Activated CD4-positive, alpha-beta T cell treated with anti-CD3 and anti-CD28 coated beads, Interleukin-2, amount 50 U/mL, for 1 hour (primary cell): ENCODE measurements around the gene CD300LF.

Experiments used
- DNase-seq: peaks from one replicate; pipeline ENCODE4 v3.0.0-alpha.2; 2020

Gene CD300LF

GRCh38 chr17:74745548-74746177 lies 32.9 kb upstream of the CD300LF start:
- DNase-seq, result no peak

- DNase-seq, result peak; percentile 82
Measured at GRCh38 chr17:74744714-74745547, 32.2 kb upstream of the CD300LF start.

GRCh38 chr17:74744349-74744713 lies 31.6 kb upstream of the CD300LF start:
- DNase-seq, result no peak

GRCh38 chr17:74743755-74744154 lies 31.0 kb upstream of the CD300LF start:
- DNase-seq, result no peak

- no peak for DNase-seq
Measured at GRCh38 chr17:74742978-74743545, 30.3 kb upstream of the CD300LF start.

- no peak for DNase-seq
Measured at GRCh38 chr17:74742153-74742515, 29.4 kb upstream of the CD300LF start.

- DNase-seq, result no peak
Measured at GRCh38 chr17:74740641-74741387, 28.1 kb upstream of the CD300LF start.

- DNase-seq, result no peak
Measured at GRCh38 chr17:74740173-74740572, 27.4 kb upstream of the CD300LF start.

- DNase-seq, result no peak
Measured at GRCh38 chr17:74739227-74739831, 26.6 kb upstream of the CD300LF start.

GRCh38 chr17:74738051-74738996 lies 25.6 kb upstream of the CD300LF start:
- peak; percentile 62 for DNase-seq

- peak; percentile 56 for DNase-seq
Measured at GRCh38 chr17:74737299-74738050, 24.8 kb upstream of the CD300LF start.

GRCh38 chr17:74736513-74737298 lies 24.0 kb upstream of the CD300LF start, which contains the start of gene RAB37:
RAB37 (plus strand) TSS chr17:74737256; CDS start chr17:74737273, 17 bp downstream.
- peak; percentile 44 for DNase-seq

- no peak for DNase-seq
Measured at GRCh38 chr17:74734256-74734655, 21.5 kb upstream of the CD300LF start.

GRCh38 chr17:74733365-74734122 lies 20.8 kb upstream of the CD300LF start:
- DNase-seq, result no peak

GRCh38 chr17:74732042-74732867 lies 19.5 kb upstream of the CD300LF start:
- DNase-seq, result no peak

GRCh38 chr17:74731347-74731605 lies 18.6 kb upstream of the CD300LF start:
- DNase-seq, result no peak

- DNase-seq, result peak; percentile 44
Measured at GRCh38 chr17:74730491-74731346, 18.0 kb upstream of the CD300LF start.

GRCh38 chr17:74729866-74730265 lies 17.1 kb upstream of the CD300LF start:
- DNase-seq, result no peak
